Spleen (tissue), 7 donors: ENCODE results near the gene FLII.

ENCODE experiments used
- CTCF ChIP-seq, 11 experiments: fragments of 200-600 bp in 7 of 11; fragments of 450-650 bp in 4 of 11; sonication (generic) in 4 of 11; IDR thresholded peaks in 8 of 11; conservative IDR thresholded peaks in 3 of 11; 1 replicate in 7 of 11; 2 replicates in 4 of 11; pipeline versions ENCODE4 v1.4.0 to v1.8.0; 2016 to 2021; ENCODE audit warnings: antibody characterized with exemption in 11 of 11, inconsistent platforms in 4 of 11, mild to moderate bottlenecking in 1 of 11
- POLR2A ChIP-seq, 3 donors: fragments of 450-650 bp; IDR thresholded peaks; one replicate each; pipeline ENCODE4 v1.5.1; 2017; ENCODE audit warnings: antibody characterized with exemption in 3 of 3, mild to moderate bottlenecking in 1 of 3
- donor health status: DM: no; HTN: no; CAD: no; lungs with moderate emphysema.
- donor health status: DM: no; HTN: no; CAD: no.
- donor health status: DM: no; HTN: no; CAD: no.

- TF ChIP-seq CTCF (IDR thresholded peaks at IDR 0.05 in 8 of 11, conservative IDR thresholded peaks at IDR 0.05 in 3 of 11) (no peak), POLR2A (IDR thresholded peaks at IDR 0.05) (no peak)
Measured at GRCh38 chr17:18236494-18236893, 22.0 kb downstream of the FLII start.
